ENCODE results near the gene ARV1. TPM values are rescaled to one million over a fixed set of nuclear protein-coding genes. Genes with fewer than 3 reads are reported as not detected.
"Not testable (repeated sequence)": the region's sequence is repeated elsewhere in the genome, so short reads cannot be mapped to it uniquely, and the experiment has no call there.

ARV1 gene
- total RNA-seq, 6 experiments from 2014 or later = 20.0 to 26.8 (median 22.1) TPM

DNA sequence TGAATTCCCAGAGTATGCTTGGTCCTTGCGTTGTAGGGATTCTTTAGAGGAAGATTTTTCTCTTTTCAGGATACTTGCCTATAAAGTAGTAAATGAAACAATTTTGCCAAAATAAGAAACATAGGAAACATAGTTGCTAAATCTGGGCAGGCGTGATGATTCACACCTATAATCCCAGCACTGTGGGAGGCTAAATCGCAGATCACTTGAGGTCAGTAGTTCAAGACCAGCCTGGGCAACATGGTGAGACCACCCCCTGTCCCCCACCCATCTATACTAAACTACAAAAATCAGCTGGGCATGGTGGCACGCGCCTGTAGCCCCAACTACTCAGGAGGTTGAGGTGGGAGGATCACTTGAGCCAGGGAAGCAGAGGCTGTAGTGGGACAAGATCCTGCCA, 4.9 kb downstream of the ARV1 start:
- DNase-seq = no peak
- TF ChIP-seq, protein P1, sequence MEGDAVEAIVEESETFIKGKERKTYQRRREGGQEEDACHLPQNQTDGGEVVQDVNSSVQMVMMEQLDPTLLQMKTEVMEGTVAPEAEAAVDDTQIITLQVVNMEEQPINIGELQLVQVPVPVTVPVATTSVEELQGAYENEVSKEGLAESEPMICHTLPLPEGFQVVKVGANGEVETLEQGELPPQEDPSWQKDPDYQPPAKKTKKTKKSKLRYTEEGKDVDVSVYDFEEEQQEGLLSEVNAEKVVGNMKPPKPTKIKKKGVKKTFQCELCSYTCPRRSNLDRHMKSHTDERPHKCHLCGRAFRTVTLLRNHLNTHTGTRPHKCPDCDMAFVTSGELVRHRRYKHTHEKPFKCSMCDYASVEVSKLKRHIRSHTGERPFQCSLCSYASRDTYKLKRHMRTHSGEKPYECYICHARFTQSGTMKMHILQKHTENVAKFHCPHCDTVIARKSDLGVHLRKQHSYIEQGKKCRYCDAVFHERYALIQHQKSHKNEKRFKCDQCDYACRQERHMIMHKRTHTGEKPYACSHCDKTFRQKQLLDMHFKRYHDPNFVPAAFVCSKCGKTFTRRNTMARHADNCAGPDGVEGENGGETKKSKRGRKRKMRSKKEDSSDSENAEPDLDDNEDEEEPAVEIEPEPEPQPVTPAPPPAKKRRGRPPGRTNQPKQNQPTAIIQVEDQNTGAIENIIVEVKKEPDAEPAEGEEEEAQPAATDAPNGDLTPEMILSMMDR (IDR thresholded peaks at IDR 0.05) = no peak
- peaks cover 17% of the 10 kb centered on the region for H3K4me1 Mint-ChIP-seq (ENCODE audit: low read depth)
- peaks cover 12% of the 10 kb centered on the region for H3K36me3 Mint-ChIP-seq (ENCODE audit: low read depth)
- no peak overlapping the region for H3K4me3 Mint-ChIP-seq
- H3K27ac Mint-ChIP-seq = no peak overlapping the region; the same call in 1 of the 2 replicates
- no peaks in the 10 kb centered on the region for H3K9me3 Mint-ChIP-seq
- no peaks in the 10 kb centered on the region for H3K27me3 Mint-ChIP-seq (ENCODE audit: insufficient read depth)

DNA sequence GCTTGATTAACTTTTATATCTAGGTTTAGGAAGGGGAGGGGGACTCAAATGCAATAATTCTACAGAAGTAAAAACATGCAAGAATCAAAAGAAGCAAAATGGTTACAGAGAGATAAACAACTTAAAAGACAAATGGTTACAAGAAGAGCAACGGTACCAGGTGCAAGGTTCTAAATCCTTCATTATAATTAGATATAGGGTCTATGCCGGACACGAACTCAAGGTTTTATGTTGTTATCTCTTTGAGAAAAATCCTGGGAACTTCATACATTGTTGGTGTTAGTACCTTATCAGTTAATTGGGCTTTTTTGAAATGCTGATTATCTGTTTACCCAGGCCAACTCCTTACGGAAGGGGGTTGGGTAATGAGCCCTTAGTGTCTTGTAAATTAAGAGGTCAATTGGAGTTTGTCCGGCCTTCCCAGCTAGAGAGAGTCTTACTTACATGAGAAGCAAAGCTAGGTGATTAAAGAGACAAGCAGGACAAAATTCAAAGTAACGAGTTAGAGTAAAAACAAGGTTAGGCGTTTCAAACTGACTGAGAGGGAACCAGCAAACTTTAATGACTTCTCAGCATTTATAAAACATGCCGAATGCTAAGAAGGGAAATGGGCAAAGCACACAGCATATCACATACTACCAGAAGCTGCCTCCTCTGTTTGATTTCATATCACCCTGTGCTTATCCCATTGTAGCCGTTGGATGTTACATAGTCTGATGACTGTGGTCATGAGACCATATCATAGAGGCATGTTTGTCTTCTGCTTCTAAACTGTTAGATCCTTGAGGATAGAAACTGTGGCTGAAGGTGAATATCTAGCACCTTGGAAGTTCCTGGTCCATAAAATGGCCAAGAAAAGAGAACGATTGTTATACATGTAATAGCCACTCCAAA, 6.0 kb downstream of the ARV1 start:
- H3K27me3 Mint-ChIP-seq (ENCODE audit: insufficient read depth); H3K36me3 Mint-ChIP-seq (ENCODE audit: low read depth); H3K27ac Mint-ChIP-seq; DNase-seq; H3K9me3 Mint-ChIP-seq; H3K4me3 Mint-ChIP-seq: not testable (repeated sequence)
- peaks cover 17% of the 10 kb centered on the region for H3K4me1 Mint-ChIP-seq (ENCODE audit: low read depth)

DNA sequence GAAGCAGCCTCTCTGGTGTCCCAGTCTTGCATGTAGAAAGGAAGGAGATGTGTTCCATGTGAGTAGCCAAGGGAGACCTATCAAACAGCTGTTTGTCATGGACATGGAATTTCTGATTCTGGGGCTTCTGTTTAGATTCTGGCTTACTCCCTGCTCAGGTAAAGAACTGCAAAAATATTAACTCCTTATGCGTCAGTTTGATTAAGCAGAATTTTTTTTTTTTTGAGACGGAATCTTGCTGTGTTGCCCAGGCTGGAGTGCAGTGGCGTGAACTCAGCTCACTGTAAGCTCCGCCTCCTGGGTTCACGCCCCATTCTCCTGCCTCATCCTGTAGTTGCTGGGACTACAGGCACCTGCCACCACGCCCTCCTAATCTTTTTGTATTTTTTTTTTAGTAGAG, 6.8 kb downstream of the ARV1 start:
- DNase-seq = no peak
- Mint-ChIP-seq H3K27ac (no peak overlapping the region), H3K27me3 (ENCODE audit: insufficient read depth) (no peaks in the 10 kb centered on the region), H3K9me3 (no peaks in the 10 kb centered on the region), H3K4me1 (ENCODE audit: low read depth) (peaks cover 17% of the 10 kb centered on the region), H3K36me3 (ENCODE audit: low read depth) (peaks cover 5% of the 10 kb centered on the region; the same call in 1 of the 2 replicates), H3K4me3 (no peak overlapping the region)
- TF ChIP-seq, protein P1 (IDR thresholded peaks at IDR 0.05) = no peak

DNA sequence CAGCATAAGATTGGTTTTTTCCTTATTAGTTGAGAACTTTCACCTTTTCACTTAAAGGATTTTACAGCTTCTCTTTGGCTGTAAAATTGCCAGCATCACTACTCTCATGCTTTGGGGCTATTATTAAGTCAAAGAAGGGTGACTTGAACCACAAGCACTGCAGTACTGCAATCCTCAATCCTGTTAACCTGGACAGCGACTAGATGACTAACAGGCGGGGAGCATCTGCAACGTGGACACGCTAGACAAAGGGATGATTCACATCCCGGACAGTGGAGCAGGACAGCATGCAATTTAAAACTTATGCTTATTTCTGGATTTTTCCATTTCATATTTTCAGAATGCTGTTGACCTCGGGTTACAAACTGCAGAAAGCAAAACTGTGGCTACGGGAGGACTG, 8.1 kb downstream of the ARV1 start:
- Mint-ChIP-seq H3K27me3 (ENCODE audit: insufficient read depth) (no peaks in the 10 kb centered on the region; the same call in 1 of the 2 replicates), H3K36me3 (ENCODE audit: low read depth) (peaks cover 14% of the 10 kb centered on the region), H3K27ac (peak overlapping the region; percentile 80), H3K9me3 (no peaks in the 10 kb centered on the region), H3K4me1 (ENCODE audit: low read depth) (peaks cover 17% of the 10 kb centered on the region), H3K4me3 (peak overlapping the region; percentile 29; the same call in 1 of the 2 replicates)
- peak; percentile 91 for DNase-seq
- TF ChIP-seq, protein P1 (IDR thresholded peaks at IDR 0.05) = no peak

DNA sequence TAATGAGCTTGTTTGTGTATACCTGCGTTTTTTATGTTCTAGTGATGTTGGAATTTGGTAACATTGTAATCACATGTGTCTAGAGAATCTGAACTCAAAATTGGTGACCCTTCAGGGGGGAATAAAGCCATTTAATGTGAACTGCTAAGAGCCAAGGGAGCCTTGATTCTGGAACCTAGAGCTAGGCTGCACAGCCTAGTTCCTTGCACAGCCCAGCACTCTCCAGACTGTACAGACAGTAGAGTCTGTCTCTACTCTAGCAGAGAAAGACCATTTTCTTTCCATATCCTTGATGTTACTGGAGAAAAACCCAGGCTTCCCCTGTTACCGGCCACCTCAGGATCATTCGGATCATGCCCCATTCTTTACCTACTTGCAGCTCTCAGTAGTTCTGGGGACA, 8.6 kb downstream of the ARV1 start:
- Mint-ChIP-seq H3K36me3 (ENCODE audit: low read depth) (peaks cover 19% of the 10 kb centered on the region), H3K27ac (peak overlapping the region; percentile 80), H3K4me3 (peak overlapping the region; percentile 9; the same call in 1 of the 2 replicates), H3K9me3 (no peaks in the 10 kb centered on the region), H3K4me1 (ENCODE audit: low read depth) (peaks cover 17% of the 10 kb centered on the region), H3K27me3 (ENCODE audit: insufficient read depth) (no peaks in the 10 kb centered on the region; the same call in 1 of the 2 replicates)
- TF ChIP-seq, protein P1 (IDR thresholded peaks at IDR 0.05) = no peak
- DNase-seq = no peak

DNA sequence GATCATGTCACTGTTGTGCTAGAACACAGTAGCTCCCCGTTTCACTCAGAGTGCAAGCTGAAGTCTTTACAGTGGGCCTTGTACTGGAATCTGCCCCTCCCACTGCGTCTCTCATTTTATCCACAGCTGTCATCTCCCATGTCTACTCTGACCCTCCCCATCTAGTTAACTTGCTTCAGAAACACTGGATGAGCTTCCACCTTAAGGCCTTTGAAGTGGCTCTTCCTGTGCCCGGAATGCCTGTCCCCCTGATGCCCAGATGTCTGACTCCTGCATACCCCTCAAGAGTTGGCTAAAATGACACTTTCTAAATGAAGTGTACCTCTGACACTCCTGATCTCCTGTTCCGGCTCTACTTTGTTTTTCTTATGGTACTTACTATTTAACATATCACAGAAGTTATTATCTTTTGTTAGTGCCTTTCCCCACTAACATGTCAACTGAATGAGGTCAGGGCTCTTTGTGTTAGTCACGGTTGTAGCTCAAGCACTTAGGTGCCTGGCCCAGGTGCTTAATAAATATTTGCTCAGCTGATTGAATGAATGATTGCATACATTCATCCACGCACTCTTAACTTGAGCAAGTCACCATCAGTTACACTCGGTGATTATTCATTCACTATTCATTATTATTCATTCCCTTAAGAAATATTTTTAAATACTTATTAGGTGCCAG, 13.3 kb downstream of the ARV1 start:
- Mint-ChIP-seq H3K27me3 (ENCODE audit: insufficient read depth) (no peaks in the 10 kb centered on the region; the same call in 1 of the 2 replicates), H3K27ac (no peak overlapping the region; the same call in 1 of the 2 replicates), H3K4me3 (no peak overlapping the region), H3K4me1 (ENCODE audit: low read depth) (peaks cover 11% of the 10 kb centered on the region), H3K36me3 (ENCODE audit: low read depth) (peaks cover 14% of the 10 kb centered on the region), H3K9me3 (no peaks in the 10 kb centered on the region)
- DNase-seq = no peak
- TF ChIP-seq, protein P1 (IDR thresholded peaks at IDR 0.05) = no peak

All from HFFc6 (cell line).